GM19025 (cell line): ENCODE results near the gene PRKCB.
"Not testable (repeated sequence)": the region's sequence is repeated elsewhere in the genome, so short reads cannot be mapped to it uniquely, and the experiment has no call there.

ENCODE experiments used
- ATAC-seq: cut with Tn5 transposase; IDR thresholded peaks from one replicate; pipeline ENCODE4 v1.9.1; 2021; ENCODE audit warnings: mild to moderate bottlenecking, low read depth, moderate library complexity; ENCODE audit not compliant: unreplicated experiment

Gene PRKCB

GRCh38 chr16:24027466-24027865 is 191.7 kb downstream of the PRKCB start:
- no peak for ATAC-seq

GRCh38 chr16:24029841-24030240 is 194.1 kb downstream of the PRKCB start:
- not testable (repeated sequence) for ATAC-seq

GRCh38 chr16:24035127-24035842 is 199.5 kb downstream of the PRKCB start:
- no peak for ATAC-seq

GRCh38 chr16:24036038-24036543 is 200.3 kb downstream of the PRKCB start:
- no peak for ATAC-seq

GRCh38 chr16:24036614-24037013 is 200.8 kb downstream of the PRKCB start:
- ATAC-seq = no peak

- no peak for ATAC-seq
Observed at GRCh38 chr16:24037335-24037734, 201.6 kb downstream of the PRKCB start.

- ATAC-seq = peak; percentile 66
Observed at GRCh38 chr16:24041834-24042631, 206.2 kb downstream of the PRKCB start.

GRCh38 chr16:24044467-24044866 is 208.7 kb downstream of the PRKCB start:
- no peak for ATAC-seq

GRCh38 chr16:24045641-24046040 is 209.9 kb downstream of the PRKCB start:
- ATAC-seq = no peak

GRCh38 chr16:24046442-24046841 is 210.7 kb downstream of the PRKCB start:
- ATAC-seq = no peak

- no peak for ATAC-seq
Observed at GRCh38 chr16:24049113-24049512, 213.3 kb downstream of the PRKCB start.

GRCh38 chr16:24051125-24051524 is 215.3 kb downstream of the PRKCB start:
- no peak for ATAC-seq

GRCh38 chr16:24052329-24053098 is 216.7 kb downstream of the PRKCB start:
- ATAC-seq = no peak

- no peak for ATAC-seq
Observed at GRCh38 chr16:24053099-24053946, 217.5 kb downstream of the PRKCB start.

GRCh38 chr16:24054741-24055491 is 219.1 kb downstream of the PRKCB start:
- no peak for ATAC-seq

- no peak for ATAC-seq
Observed at GRCh38 chr16:24062270-24062817, 226.6 kb downstream of the PRKCB start.

- ATAC-seq = no peak
Observed at GRCh38 chr16:24069036-24069590, 233.3 kb downstream of the PRKCB start.

- no peak for ATAC-seq
Observed at GRCh38 chr16:24070851-24071250, 235.1 kb downstream of the PRKCB start.
